GM08714 (cell line): Measurements from ENCODE around the gene ATMIN.

Experiments
- H3K4me3 ChIP-seq: fragments of 200-500 bp; sonication (Bioruptor generic); 2 replicates; pipeline ENCODE4 v1.5.1; 2014; ENCODE audit warnings: mild to moderate bottlenecking, low read length, inconsistent platforms
- ZNF274 ChIP-seq: IDR thresholded peaks from 2 replicates; pipeline ENCODE4 v1.6.1; 2012; ENCODE audit warnings: mild to moderate bottlenecking, low read depth, low read length

Gene ATMIN

GRCh38 chr16:81070979-81071378 lies 35.3 kb downstream of the ATMIN start:
- no peak for TF ChIP-seq ZNF274
- H3K4me3 ChIP-seq, result no peak overlapping the region

GRCh38 chr16:81071805-81072204 lies 36.2 kb downstream of the ATMIN start:
- no peak overlapping the region for H3K4me3 ChIP-seq
- TF ChIP-seq ZNF274, result no peak

GRCh38 chr16:81073560-81074330 lies 38.1 kb downstream of the ATMIN start:
- H3K4me3 ChIP-seq, result no peak overlapping the region
- TF ChIP-seq ZNF274, result no peak

GRCh38 chr16:81076566-81077075 lies 41.0 kb downstream of the ATMIN start:
- no peak for TF ChIP-seq ZNF274
- peak overlapping the region; percentile 74 for H3K4me3 ChIP-seq

GRCh38 chr16:81077076-81077940 lies 41.7 kb downstream of the ATMIN start, which contains the start of gene C16orf46:
Gene C16orf46, minus strand, starts transcription at chr16:81077238. Its CDS starts 13,283 bp downstream, at chr16:81063955.
- TF ChIP-seq ZNF274, result no peak
- H3K4me3 ChIP-seq, result peak within 1 kb of the TSS; percentile 74

- no peak for TF ChIP-seq ZNF274
- no peak overlapping the region for H3K4me3 ChIP-seq
Observed at GRCh38 chr16:81080233-81080632, 44.6 kb downstream of the ATMIN start.

GRCh38 chr16:81081014-81081413 lies 45.4 kb downstream of the ATMIN start:
- no peak for TF ChIP-seq ZNF274

GRCh38 chr16:81088836-81089235 lies 53.2 kb downstream of the ATMIN start:
- TF ChIP-seq ZNF274, result no peak
- no peak overlapping the region for H3K4me3 ChIP-seq

More at GRCh38 chr16:81081014-81081413, 45.4 kb downstream of the ATMIN start:
- no peak overlapping the region for H3K4me3 ChIP-seq

GRCh38 chr16:81094771-81095251 lies 59.2 kb downstream of the ATMIN start:
- no peak overlapping the region; the same call in 1 of the 2 replicates for H3K4me3 ChIP-seq
- no peak for TF ChIP-seq ZNF274

- TF ChIP-seq ZNF274, result no peak
Observed at GRCh38 chr16:81095653-81095952, 60.0 kb downstream of the ATMIN start.

GRCh38 chr16:81095953-81096714 lies 60.5 kb downstream of the ATMIN start, which contains the start of gene GCSH:
Gene GCSH, minus strand, starts transcription at chr16:81096395. Its CDS starts 117 bp downstream, at chr16:81096278.
- peak within 1 kb of the TSS; percentile 95 for H3K4me3 ChIP-seq
- TF ChIP-seq ZNF274, result no peak

More at GRCh38 chr16:81095653-81095952, 60.0 kb downstream of the ATMIN start:
- H3K4me3 ChIP-seq, result peak overlapping the region; percentile 95

GRCh38 chr16:81096715-81097208 lies 61.1 kb downstream of the ATMIN start:
- peak overlapping the region; percentile 6; the same call in 1 of the 2 replicates for H3K4me3 ChIP-seq
- no peak for TF ChIP-seq ZNF274
